Astrocyte (in vitro differentiated cells and primary cell): ENCODE results near the gene DRD4.

Experiments
- CTCF ChIP-seq: IDR thresholded peaks from 2 replicates; pipeline ENCODE4 v1.5.1; 2011; ENCODE audit warnings: low read depth, mild to moderate bottlenecking, inconsistent platforms, low read length, moderate library complexity; ENCODE audit not compliant: insufficient read depth
- EZH2 ChIP-seq: IDR thresholded peaks from 2 replicates; pipeline ENCODE4 v1.6.1; 2012; ENCODE audit warnings: mild to moderate bottlenecking, low read length, inconsistent platforms; ENCODE audit not compliant: insufficient read depth

- TF ChIP-seq CTCF (no peak), EZH2 (no peak)
These were observed 22.2 kb upstream of the DRD4 start for GRCh38 chr11:614623-615503.
